ENCODE measurements around the gene NDUFV3.

GRCh38 chr21:42906233-42906632 lies 13.1 kb downstream of the NDUFV3 start:
- TF ChIP-seq CTCF (conservative IDR thresholded peaks at IDR 0.05; ENCODE audit: low read length) (no peak), EZH2phosphoT487 (IDR thresholded peaks at IDR 0.05; ENCODE audit: borderline replicate concordance, low read depth, low read length) (no peak)
